ENCODE results near the gene HEATR1. TPM values are rescaled to one million over a fixed set of nuclear protein-coding genes. Genes with fewer than 3 reads are reported as not detected.

Gene HEATR1
- total RNA-seq, 1 experiment from 2014 or later = 73.0 TPM

GRCh38 chr1:236627727-236628408, 23.6 kb upstream of the HEATR1 start (continued):
- TF ChIP-seq PREB (CRISPR knock-in tag; IDR thresholded peaks at IDR 0.05; ENCODE audit: borderline replicate concordance) = no peak
- no peak for TF ChIP-seq MAX (CRISPR knock-in tag; IDR thresholded peaks at IDR 0.05)
- TF ChIP-seq ESRRA (CRISPR knock-in tag; IDR thresholded peaks at IDR 0.05; ENCODE audit: borderline replicate concordance) = no peak

DNA sequence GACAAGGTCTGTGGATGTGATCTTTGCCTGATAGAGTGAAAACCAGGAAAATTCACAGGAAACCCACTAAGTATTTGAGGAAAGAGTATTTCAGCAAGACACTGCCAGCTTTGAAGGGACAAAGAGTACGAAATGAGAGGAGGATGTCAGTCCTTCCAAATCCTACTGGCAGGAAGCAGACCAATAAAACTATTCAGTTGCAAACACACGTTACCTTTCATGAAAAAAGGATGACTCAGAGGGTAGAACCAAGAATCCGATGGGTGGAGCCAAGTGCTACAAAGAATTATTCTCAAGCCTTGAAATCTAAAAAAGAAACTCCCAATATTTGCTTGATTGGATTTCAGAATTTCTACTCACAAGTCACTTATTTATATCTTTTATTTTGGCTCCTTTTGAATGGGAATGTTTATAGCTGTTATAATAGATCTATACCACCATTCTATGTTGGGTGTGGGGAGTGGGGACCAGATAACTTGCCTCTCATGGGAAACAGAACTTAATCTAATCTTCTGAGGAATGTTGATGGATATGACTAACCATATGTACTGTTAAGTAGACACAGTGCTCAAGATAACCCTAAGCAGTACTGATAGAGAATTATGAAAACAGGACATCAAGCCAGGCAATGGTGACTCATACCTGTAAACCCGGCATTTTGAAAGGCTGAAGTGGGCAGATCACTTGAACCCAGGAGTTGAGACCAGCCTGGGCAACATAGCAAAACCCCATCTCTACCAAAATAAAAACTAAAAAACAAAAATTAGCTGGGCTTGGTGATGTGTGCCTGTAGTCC, 19.3 kb upstream of the HEATR1 start:
- peaks cover 25% of the 10 kb centered on the region for H3K36me3 Mint-ChIP-seq
- no peak for DNase-seq (ENCODE audit: low spot score)
- peaks cover 14% of the 10 kb centered on the region for H3K4me1 Mint-ChIP-seq
- TF ChIP-seq JAZF1 (CRISPR knock-in tag; IDR thresholded peaks at IDR 0.05) (no peak), PREB (CRISPR knock-in tag; IDR thresholded peaks at IDR 0.05; ENCODE audit: borderline replicate concordance) (no peak), ATF6 (CRISPR knock-in tag; IDR thresholded peaks at IDR 0.05) (no peak), NR3C1 (CRISPR knock-in tag; conservative IDR thresholded peaks at IDR 0.05; ENCODE audit: low read depth) (no peak), TEAD1 (CRISPR knock-in tag; IDR thresholded peaks at IDR 0.05) (no peak), MYBL2 (CRISPR knock-in tag; IDR thresholded peaks at IDR 0.05) (no peak)
- H3K27ac Mint-ChIP-seq = no peak overlapping the region
- POLR2A ChIA-PET = no interaction called here
- peaks cover 3% of the 10 kb centered on the region; the same call in 1 of the 2 replicates for H3K27me3 Mint-ChIP-seq (ENCODE audit: low read depth)
- no peak overlapping the region for H3K4me3 Mint-ChIP-seq
- CTCF ChIA-PET = no interaction called here
- peak; percentile 76 for ATAC-seq
- H3K9me3 Mint-ChIP-seq = peaks cover 42% of the 10 kb centered on the region

DNA sequence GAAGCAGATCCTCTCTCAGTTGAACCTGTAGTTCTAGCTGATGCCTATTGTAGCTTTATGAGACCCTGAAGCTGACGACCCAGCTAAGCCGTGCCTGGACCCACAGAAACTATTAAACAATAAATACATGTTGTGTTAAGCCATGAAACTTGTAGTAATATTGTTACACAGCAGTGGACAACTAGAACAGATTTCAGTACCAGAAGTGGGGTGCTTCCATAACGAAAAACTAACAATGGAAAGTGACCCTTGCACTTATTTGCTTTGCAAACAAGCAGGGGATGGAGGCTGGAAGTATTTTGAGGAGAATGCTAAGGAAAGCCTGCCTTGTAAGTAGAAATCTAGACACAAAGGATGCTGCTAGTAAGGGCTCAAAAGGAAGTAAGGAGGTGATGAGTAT, 18.1 kb upstream of the HEATR1 start:
- no peak overlapping the region for H3K27ac Mint-ChIP-seq
- H3K4me3 Mint-ChIP-seq = no peak overlapping the region
- POLR2A ChIA-PET = no interaction called here
- no peak for DNase-seq (ENCODE audit: low spot score)
- no peak for TF ChIP-seq RELA (CRISPR knock-in tag; IDR thresholded peaks at IDR 0.05; ENCODE audit: borderline replicate concordance)
- TF ChIP-seq ZNF671 (CRISPR knock-in tag; IDR thresholded peaks at IDR 0.05) = no peak
- TF ChIP-seq ELF4 (CRISPR knock-in tag; IDR thresholded peaks at IDR 0.05; ENCODE audit: low read depth) = no peak
- no peak for TF ChIP-seq CREM (CRISPR knock-in tag; IDR thresholded peaks at IDR 0.05)
- TF ChIP-seq, protein P1, sequence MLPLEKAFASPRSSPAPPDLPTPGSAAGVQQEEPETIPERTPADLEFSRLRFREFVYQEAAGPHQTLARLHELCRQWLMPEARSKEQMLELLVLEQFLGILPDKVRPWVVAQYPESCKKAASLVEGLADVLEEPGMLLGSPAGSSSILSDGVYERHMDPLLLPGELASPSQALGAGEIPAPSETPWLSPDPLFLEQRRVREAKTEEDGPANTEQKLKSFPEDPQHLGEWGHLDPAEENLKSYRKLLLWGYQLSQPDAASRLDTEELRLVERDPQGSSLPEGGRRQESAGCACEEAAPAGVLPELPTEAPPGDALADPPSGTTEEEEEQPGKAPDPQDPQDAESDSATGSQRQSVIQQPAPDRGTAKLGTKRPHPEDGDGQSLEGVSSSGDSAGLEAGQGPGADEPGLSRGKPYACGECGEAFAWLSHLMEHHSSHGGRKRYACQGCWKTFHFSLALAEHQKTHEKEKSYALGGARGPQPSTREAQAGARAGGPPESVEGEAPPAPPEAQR (CRISPR knock-in tag; IDR thresholded peaks at IDR 0.05) = no peak
- no peak for TF ChIP-seq MYBL2 (CRISPR knock-in tag; IDR thresholded peaks at IDR 0.05)
- TF ChIP-seq, protein P2, sequence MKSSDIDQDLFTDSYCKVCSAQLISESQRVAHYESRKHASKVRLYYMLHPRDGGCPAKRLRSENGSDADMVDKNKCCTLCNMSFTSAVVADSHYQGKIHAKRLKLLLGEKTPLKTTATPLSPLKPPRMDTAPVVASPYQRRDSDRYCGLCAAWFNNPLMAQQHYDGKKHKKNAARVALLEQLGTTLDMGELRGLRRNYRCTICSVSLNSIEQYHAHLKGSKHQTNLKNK (CRISPR knock-in tag; IDR thresholded peaks at IDR 0.05) = no peak
- no peak for TF ChIP-seq ZBTB43 (CRISPR knock-in tag; IDR thresholded peaks at IDR 0.05)
- TF ChIP-seq ATF3 (CRISPR knock-in tag; conservative IDR thresholded peaks at IDR 0.05) = no peak
- H3K4me1 Mint-ChIP-seq = peaks cover 14% of the 10 kb centered on the region
- peaks cover 3% of the 10 kb centered on the region; the same call in 1 of the 2 replicates for H3K27me3 Mint-ChIP-seq (ENCODE audit: low read depth)
- peaks cover 25% of the 10 kb centered on the region for H3K36me3 Mint-ChIP-seq
- peaks cover 42% of the 10 kb centered on the region for H3K9me3 Mint-ChIP-seq
- CTCF ChIA-PET = no interaction called here
- no peak for ATAC-seq

Measured in WTC11 (cell line).